GM12878 (cell line): ENCODE results near the gene MIA.

Experiments used
- BMI1 ChIP-seq: fragments of 450-650 bp; IDR thresholded peaks from 2 replicates; pipeline ENCODE4 v1.6.1; 2016; ENCODE audit warnings: mild to moderate bottlenecking, moderate library complexity, borderline replicate concordance
- CEBPB ChIP-seq, 2 experiments: fragments of 150-350 bp in 1 of 2; IDR thresholded peaks; 2 replicates each; pipeline ENCODE4 v1.6.1; 2012 to 2014; ENCODE audit warnings: low read depth in 2 of 2, low read length in 2 of 2, borderline replicate concordance in 1 of 2, inconsistent platforms in 1 of 2
- EP300 ChIP-seq, 2 experiments: fragments of 150-350 bp in 1 of 2; IDR thresholded peaks; 2 replicates each; pipeline ENCODE4 v1.6.1; 2011 to 2012; ENCODE audit warnings: low read depth in 2 of 2, low read length in 2 of 2, borderline replicate concordance in 1 of 2, improper control_type of control experiment in 1 of 2, inconsistent platforms in 1 of 2; ENCODE audit not compliant: control insufficient read depth in 1 of 2
- FOS ChIP-seq: IDR thresholded peaks from 3 replicates; pipeline ENCODE4 v1.6.1; 2011; ENCODE audit warnings: borderline replicate concordance; ENCODE audit not compliant: insufficient read length; ENCODE audit errors: extremely low read depth
- MEF2A ChIP-seq: IDR thresholded peaks from 2 replicates; pipeline ENCODE4 v1.6.1; 2011; ENCODE audit warnings: low read depth, mild to moderate bottlenecking, low read length, moderate library complexity; ENCODE audit not compliant: insufficient read depth
- MYC ChIP-seq: IDR thresholded peaks from 2 replicates; pipeline ENCODE4 v1.6.1; 2011; ENCODE audit warnings: mild to moderate bottlenecking, low read length, moderate library complexity, inconsistent platforms; ENCODE audit not compliant: insufficient read depth, insufficient replicate concordance, insufficient read length, severe bottlenecking
- POLR2A ChIP-seq: IDR thresholded peaks from 2 replicates; pipeline ENCODE4 v1.6.1; 2011; ENCODE audit warnings: low read depth, mild to moderate bottlenecking, low read length
- SIN3A ChIP-seq: IDR thresholded peaks from 2 replicates; pipeline ENCODE4 v1.6.1; 2012; ENCODE audit warnings: low read depth, low read length, improper control_type of control experiment
- TF ChIP-seq, protein P1 (sequence below): fragments of 450-650 bp; formaldehyde crosslinking; IDR thresholded peaks from 2 replicates; pipeline ENCODE4 v1.4.0; 2020; ENCODE audit warnings: mild to moderate bottlenecking, moderate library complexity
- TF ChIP-seq, protein P2 (sequence below), 3 experiments: IDR thresholded peaks in 2 of 3; conservative IDR thresholded peaks in 1 of 3; 2 replicates each; pipeline ENCODE4 v1.5.1; 2011; ENCODE audit warnings: low read depth in 3 of 3, low read length in 3 of 3, mild to moderate bottlenecking in 3 of 3, control low read depth in 2 of 3, moderate library complexity in 2 of 3, inconsistent platforms in 1 of 3, mixed read lengths in 1 of 3; ENCODE audit not compliant: control insufficient read depth in 2 of 3, insufficient read depth in 1 of 3; ENCODE audit errors: extremely low read depth in 1 of 3
- TF ChIP-seq, protein P3 (sequence below): IDR thresholded peaks from 2 replicates; pipeline ENCODE4 v1.6.1; 2012; ENCODE audit warnings: low read depth, low read length, improper control_type of control experiment

GRCh38 chr19:40750874-40751537 is 24.3 kb upstream of the MIA start, which contains the start of gene SNRPA:
- TF ChIP-seq, protein P1, sequence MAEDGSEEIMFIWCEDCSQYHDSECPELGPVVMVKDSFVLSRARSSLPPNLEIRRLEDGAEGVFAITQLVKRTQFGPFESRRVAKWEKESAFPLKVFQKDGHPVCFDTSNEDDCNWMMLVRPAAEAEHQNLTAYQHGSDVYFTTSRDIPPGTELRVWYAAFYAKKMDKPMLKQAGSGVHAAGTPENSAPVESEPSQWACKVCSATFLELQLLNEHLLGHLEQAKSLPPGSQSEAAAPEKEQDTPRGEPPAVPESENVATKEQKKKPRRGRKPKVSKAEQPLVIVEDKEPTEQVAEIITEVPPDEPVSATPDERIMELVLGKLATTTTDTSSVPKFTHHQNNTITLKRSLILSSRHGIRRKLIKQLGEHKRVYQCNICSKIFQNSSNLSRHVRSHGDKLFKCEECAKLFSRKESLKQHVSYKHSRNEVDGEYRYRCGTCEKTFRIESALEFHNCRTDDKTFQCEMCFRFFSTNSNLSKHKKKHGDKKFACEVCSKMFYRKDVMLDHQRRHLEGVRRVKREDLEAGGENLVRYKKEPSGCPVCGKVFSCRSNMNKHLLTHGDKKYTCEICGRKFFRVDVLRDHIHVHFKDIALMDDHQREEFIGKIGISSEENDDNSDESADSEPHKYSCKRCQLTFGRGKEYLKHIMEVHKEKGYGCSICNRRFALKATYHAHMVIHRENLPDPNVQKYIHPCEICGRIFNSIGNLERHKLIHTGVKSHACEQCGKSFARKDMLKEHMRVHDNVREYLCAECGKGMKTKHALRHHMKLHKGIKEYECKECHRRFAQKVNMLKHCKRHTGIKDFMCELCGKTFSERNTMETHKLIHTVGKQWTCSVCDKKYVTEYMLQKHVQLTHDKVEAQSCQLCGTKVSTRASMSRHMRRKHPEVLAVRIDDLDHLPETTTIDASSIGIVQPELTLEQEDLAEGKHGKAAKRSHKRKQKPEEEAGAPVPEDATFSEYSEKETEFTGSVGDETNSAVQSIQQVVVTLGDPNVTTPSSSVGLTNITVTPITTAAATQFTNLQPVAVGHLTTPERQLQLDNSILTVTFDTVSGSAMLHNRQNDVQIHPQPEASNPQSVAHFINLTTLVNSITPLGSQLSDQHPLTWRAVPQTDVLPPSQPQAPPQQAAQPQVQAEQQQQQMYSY (CRISPR knock-in tag) = no peak
- 0 out of 4 replicates have a peak, but pooled peaks of 1 of the 2 experiments have one; percentile 14 for TF ChIP-seq EP300 (IDR thresholded peaks at IDR 0.05; ENCODE audit: borderline replicate concordance in 1 of 2, control insufficient read depth in 1 of 2, low read depth in 2 of 2, low read length in 2 of 2)
- no peak for TF ChIP-seq CEBPB (IDR thresholded peaks at IDR 0.05; ENCODE audit: borderline replicate concordance in 1 of 2, low read depth in 2 of 2, low read length in 2 of 2)
- TF ChIP-seq, protein P2, sequence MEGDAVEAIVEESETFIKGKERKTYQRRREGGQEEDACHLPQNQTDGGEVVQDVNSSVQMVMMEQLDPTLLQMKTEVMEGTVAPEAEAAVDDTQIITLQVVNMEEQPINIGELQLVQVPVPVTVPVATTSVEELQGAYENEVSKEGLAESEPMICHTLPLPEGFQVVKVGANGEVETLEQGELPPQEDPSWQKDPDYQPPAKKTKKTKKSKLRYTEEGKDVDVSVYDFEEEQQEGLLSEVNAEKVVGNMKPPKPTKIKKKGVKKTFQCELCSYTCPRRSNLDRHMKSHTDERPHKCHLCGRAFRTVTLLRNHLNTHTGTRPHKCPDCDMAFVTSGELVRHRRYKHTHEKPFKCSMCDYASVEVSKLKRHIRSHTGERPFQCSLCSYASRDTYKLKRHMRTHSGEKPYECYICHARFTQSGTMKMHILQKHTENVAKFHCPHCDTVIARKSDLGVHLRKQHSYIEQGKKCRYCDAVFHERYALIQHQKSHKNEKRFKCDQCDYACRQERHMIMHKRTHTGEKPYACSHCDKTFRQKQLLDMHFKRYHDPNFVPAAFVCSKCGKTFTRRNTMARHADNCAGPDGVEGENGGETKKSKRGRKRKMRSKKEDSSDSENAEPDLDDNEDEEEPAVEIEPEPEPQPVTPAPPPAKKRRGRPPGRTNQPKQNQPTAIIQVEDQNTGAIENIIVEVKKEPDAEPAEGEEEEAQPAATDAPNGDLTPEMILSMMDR (IDR thresholded peaks at IDR 0.05 in 2 of 3, conservative IDR thresholded peaks at IDR 0.05 in 1 of 3; ENCODE audit: control insufficient read depth in 2 of 3, extremely low read depth in 1 of 3, insufficient read depth in 1 of 3, low read depth in 3 of 3, low read length in 3 of 3) = no peak
- TF ChIP-seq, protein P3, sequence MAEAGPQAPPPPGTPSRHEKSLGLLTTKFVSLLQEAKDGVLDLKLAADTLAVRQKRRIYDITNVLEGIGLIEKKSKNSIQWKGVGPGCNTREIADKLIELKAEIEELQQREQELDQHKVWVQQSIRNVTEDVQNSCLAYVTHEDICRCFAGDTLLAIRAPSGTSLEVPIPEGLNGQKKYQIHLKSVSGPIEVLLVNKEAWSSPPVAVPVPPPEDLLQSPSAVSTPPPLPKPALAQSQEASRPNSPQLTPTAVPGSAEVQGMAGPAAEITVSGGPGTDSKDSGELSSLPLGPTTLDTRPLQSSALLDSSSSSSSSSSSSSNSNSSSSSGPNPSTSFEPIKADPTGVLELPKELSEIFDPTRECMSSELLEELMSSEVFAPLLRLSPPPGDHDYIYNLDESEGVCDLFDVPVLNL = no peak
- TF ChIP-seq POLR2A = peak; percentile 72
- TF ChIP-seq FOS = no peak
- peak; percentile 46 for TF ChIP-seq MYC
- TF ChIP-seq MEF2A = no peak
- no peak for TF ChIP-seq BMI1
- TF ChIP-seq SIN3A = peak; percentile 79; the same call in 1 of the 2 replicates
